Neural progenitor cell (in vitro differentiated cells): ENCODE data around the gene GALM.
"Not testable (repeated sequence)": the region's sequence is repeated elsewhere in the genome, so short reads cannot be mapped to it uniquely, and the experiment has no call there.

ENCODE experiments used
- EZH2 ChIP-seq: fragments of 200-600 bp; sonication (generic); IDR thresholded peaks from 2 replicates; pipeline ENCODE4 v1.6.1; 2017; ENCODE audit warnings: antibody characterized with exemption, mild to moderate bottlenecking, moderate library complexity
- EZH2phosphoT487 ChIP-seq: fragments of 200-600 bp; sonication (generic); IDR thresholded peaks from 2 replicates; pipeline ENCODE4 v1.6.1; 2017; ENCODE audit warnings: antibody characterized with exemption
- TF ChIP-seq, protein P1 (sequence below): fragments of 200-600 bp; sonication (generic); IDR thresholded peaks from 2 replicates; pipeline ENCODE4 v1.5.1; 2017; ENCODE audit warnings: antibody characterized with exemption, mild to moderate bottlenecking

DNA sequence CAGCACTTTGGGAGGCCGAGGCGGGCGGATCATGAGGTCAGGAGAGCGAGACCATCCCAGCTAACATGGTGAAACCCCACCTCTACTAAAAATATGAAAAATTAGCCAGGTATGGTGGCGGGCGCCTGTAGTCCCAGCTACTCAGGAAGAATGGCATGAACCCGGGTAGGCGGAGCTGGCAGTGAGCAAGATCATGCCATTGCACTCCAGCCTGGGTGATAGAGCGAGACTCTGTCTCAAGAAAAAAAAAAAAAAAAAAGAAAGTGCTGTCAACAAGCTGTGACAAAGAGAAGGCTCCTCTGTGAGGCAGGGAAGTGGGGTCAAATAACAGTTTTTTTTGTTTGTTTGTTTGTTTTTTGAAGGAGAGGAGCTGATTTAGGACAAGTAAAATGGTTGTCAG is 42.6 kb downstream of the GALM start:
- TF ChIP-seq, protein P1, sequence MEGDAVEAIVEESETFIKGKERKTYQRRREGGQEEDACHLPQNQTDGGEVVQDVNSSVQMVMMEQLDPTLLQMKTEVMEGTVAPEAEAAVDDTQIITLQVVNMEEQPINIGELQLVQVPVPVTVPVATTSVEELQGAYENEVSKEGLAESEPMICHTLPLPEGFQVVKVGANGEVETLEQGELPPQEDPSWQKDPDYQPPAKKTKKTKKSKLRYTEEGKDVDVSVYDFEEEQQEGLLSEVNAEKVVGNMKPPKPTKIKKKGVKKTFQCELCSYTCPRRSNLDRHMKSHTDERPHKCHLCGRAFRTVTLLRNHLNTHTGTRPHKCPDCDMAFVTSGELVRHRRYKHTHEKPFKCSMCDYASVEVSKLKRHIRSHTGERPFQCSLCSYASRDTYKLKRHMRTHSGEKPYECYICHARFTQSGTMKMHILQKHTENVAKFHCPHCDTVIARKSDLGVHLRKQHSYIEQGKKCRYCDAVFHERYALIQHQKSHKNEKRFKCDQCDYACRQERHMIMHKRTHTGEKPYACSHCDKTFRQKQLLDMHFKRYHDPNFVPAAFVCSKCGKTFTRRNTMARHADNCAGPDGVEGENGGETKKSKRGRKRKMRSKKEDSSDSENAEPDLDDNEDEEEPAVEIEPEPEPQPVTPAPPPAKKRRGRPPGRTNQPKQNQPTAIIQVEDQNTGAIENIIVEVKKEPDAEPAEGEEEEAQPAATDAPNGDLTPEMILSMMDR = not testable (repeated sequence)
- not testable (repeated sequence) for TF ChIP-seq EZH2phosphoT487, EZH2
